Testis (tissue), 3 donors: ENCODE data around the gene SIVA1. TPM values are rescaled to one million over a fixed set of nuclear protein-coding genes. Genes with fewer than 3 reads are reported as not detected.

ENCODE experiments used
- DNase-seq: peaks from one replicate; pipeline ENCODE4 v3.0.0-alpha.2; 2019
- H3K27ac ChIP-seq, 2 donors: fragments of 200-600 bp; sonication (generic); one replicate each; pipeline ENCODE4 v1.5.1; 2019
- H3K27me3 ChIP-seq: fragments of 200-600 bp; sonication (generic); one replicate; pipeline ENCODE4 v1.5.1; 2019
- H3K36me3 ChIP-seq: fragments of 200-600 bp; sonication (generic); one replicate; pipeline ENCODE4 v1.5.1; 2017; ENCODE audit warnings: low read depth; ENCODE audit errors: missing control alignments
- H3K4me1 ChIP-seq: fragments of 200-600 bp; sonication (generic); one replicate; pipeline ENCODE4 v1.5.1; 2019
- H3K4me3 ChIP-seq, 2 donors: fragments of 200-600 bp; sonication (generic); one replicate each; pipeline ENCODE4 v1.5.1; 2017 to 2019
- H3K9me3 ChIP-seq: fragments of 200-600 bp; sonication (generic); one replicate; pipeline ENCODE4 v1.5.1; 2017
- POLR2A ChIP-seq: fragments of 450-650 bp; IDR thresholded peaks from one replicate; pipeline ENCODE4 v1.6.1; 2017; ENCODE audit warnings: antibody characterized with exemption, mild to moderate bottlenecking, moderate library complexity
- WGBS, 2 donors: methylation state at CpG; one replicate each; pipeline ENCODE4 v1.1.5; 2018; 5-methylcytosine and 5-hydroxymethylcytosine counted together
- intact Hi-C: fragments of 100-400 bp; cut with DNase I; formaldehyde crosslinking; loops from one replicate; pipeline ENCODE4 v1.15.1; 2023; ENCODE audit warnings: low total_unique reads
- polyA plus RNA-seq: library from polyadenylated mRNA; stranded (reverse); fragments of 350-450 nt; fragmentation: Illumina TruSeq; extraction: RNeasy Lipid Tissue Mini Kit (QIAGEN cat#74804); gene quantifications from one replicate; pipeline ENCODE4 v1.2.3, GENCODE V29; 2014; ENCODE audit warnings: low read depth, low replicate concordance; ENCODE audit not compliant: insufficient read depth
- total RNA-seq, 2 donors: library from RNA; depleted of rRNA; stranded (reverse); fragments of >200 nt; gene quantifications; one replicate each; pipeline ENCODE4 v1.2.3, GENCODE V29; 2016
- TF ChIP-seq, protein P1 (sequence below), 3 experiments: fragments of 450-650 bp in 2 of 3; fragments of 200-600 bp in 1 of 3; sonication (generic) in 1 of 3; IDR thresholded peaks; one replicate each; pipeline ENCODE4 v1.5.1; 2016 to 2019; ENCODE audit warnings: antibody characterized with exemption in 3 of 3, mild to moderate bottlenecking in 2 of 3, moderate library complexity in 1 of 3

The SIVA1 gene
- total and polyA plus RNA-seq, 3 donors from 2014 or later = 99.5 to 247 (median 236) TPM

DNA sequence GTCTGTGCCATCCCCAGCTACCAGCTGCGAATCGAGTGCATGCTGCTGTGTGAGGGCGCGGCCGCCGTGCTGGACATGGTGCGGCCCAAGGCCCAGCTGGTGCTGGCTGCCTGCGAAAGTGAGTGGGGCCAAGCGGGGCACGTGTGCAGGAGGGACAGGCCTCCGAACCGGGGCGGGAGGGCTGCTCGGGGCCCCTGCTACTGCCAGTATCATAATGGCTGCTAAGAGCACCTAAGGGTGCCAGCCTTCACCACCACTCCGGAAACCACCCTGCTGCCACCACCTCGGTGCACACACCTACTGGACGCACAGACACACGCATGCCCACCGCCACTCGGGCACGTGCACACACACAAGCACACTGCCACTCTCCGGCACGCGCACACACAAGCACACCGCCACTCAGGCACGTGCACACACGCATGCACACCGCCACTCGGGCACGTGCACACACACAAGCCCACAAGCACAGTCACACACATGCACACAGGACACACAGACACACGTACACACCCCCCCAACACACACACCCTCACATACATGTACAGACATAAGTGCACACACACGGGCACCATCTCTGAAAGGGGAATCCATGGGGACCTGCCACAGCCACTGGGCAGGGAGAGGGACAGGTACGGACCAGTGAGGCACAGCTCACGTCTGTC lies 42.7 kb upstream of the SIVA1 start:
- TF ChIP-seq, protein P1, sequence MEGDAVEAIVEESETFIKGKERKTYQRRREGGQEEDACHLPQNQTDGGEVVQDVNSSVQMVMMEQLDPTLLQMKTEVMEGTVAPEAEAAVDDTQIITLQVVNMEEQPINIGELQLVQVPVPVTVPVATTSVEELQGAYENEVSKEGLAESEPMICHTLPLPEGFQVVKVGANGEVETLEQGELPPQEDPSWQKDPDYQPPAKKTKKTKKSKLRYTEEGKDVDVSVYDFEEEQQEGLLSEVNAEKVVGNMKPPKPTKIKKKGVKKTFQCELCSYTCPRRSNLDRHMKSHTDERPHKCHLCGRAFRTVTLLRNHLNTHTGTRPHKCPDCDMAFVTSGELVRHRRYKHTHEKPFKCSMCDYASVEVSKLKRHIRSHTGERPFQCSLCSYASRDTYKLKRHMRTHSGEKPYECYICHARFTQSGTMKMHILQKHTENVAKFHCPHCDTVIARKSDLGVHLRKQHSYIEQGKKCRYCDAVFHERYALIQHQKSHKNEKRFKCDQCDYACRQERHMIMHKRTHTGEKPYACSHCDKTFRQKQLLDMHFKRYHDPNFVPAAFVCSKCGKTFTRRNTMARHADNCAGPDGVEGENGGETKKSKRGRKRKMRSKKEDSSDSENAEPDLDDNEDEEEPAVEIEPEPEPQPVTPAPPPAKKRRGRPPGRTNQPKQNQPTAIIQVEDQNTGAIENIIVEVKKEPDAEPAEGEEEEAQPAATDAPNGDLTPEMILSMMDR (IDR thresholded peaks at IDR 0.05) = no peak
- no peak for TF ChIP-seq POLR2A
- H3K27me3 ChIP-seq = no peaks in the 10 kb centered on the region
- H3K9me3 ChIP-seq = no peaks in the 10 kb centered on the region
- no peak overlapping the region for H3K27ac ChIP-seq
- no peaks in the 10 kb centered on the region for H3K36me3 ChIP-seq
- H3K4me1 ChIP-seq = no peaks in the 10 kb centered on the region
- DNase-seq = no peak
- no peak overlapping the region for H3K4me3 ChIP-seq
- 91% methylated on average over 20 to 34 of the region's 34 CpGs for WGBS, 2 donors
- intact Hi-C loops = no loop called here

DNA sequence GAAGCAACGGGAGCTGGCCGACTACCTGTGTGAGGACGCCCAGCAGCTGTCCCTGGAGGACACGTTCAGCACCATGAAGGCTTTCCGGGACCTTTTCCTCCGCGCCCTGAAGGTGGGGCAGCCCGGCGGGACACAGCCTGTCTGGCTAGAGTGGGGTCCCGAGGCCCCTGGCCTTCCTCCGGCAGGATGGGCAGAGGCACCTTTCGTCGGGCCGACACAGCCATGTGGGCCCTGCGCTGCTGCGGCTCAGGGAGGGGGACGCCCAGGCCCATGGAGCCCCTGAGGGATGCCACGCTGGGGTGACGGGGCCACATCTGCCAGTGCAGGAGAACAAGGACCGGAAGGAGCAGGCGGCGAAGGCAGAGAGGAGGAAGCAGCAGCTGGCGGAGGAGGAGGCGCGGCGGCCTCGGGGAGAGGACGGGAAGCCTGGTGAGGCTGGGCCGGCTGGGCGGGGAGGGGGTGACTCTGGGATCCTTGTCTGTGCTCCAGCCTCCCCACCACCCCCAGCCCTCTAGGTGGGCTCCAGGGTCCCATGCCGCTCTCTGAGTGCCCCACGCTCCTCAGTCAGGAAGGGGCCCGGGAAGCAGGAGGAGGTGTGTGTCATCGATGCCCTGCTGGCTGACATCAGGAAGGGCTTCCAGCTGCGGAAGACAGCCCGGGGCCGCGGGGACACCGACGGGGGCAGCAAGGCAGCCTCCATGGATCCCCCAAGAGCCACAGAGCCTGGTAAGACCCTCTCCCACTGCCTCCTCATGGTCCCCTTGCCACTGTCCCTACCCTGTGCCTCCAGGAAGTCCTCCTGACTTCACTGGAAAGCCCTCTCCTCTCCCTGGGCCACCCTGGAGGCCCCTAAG lies 39.8 kb upstream of the SIVA1 start:
- TF ChIP-seq, protein P1 (IDR thresholded peaks at IDR 0.05) = no peak
- TF ChIP-seq POLR2A = no peak
- DNase-seq = no peak
- no peak overlapping the region for H3K4me3 ChIP-seq
- intact Hi-C loops = no loop called here
- H3K9me3 ChIP-seq = no peaks in the 10 kb centered on the region
- no peaks in the 10 kb centered on the region for H3K36me3 ChIP-seq
- H3K27me3 ChIP-seq = no peaks in the 10 kb centered on the region
- no peak overlapping the region for H3K27ac ChIP-seq
- no peaks in the 10 kb centered on the region for H3K4me1 ChIP-seq
- WGBS, 2 donors = 93 to 94% methylated on average over 23 to 40 of the region's 40 CpGs

- Histone ChIP-seq H3K27me3 (no peaks in the 10 kb centered on the region), H3K4me1 (no peaks in the 10 kb centered on the region), H3K4me3 (no peak overlapping the region), H3K36me3 (no peaks in the 10 kb centered on the region), H3K9me3 (no peaks in the 10 kb centered on the region), H3K27ac (no peak overlapping the region)
- no peak for DNase-seq
- 94% methylated on average over 8 of the region's 16 CpGs; no CpG with 5 or more reads in 1 of the 2 donors for WGBS, 2 donors
- intact Hi-C loops = no loop called here
- TF ChIP-seq, protein P1 (IDR thresholded peaks at IDR 0.05) = no peak
- TF ChIP-seq POLR2A = no peak
Observed at GRCh38 chr14:104714066-104714465, 38.9 kb upstream of the SIVA1 start.

DNA sequence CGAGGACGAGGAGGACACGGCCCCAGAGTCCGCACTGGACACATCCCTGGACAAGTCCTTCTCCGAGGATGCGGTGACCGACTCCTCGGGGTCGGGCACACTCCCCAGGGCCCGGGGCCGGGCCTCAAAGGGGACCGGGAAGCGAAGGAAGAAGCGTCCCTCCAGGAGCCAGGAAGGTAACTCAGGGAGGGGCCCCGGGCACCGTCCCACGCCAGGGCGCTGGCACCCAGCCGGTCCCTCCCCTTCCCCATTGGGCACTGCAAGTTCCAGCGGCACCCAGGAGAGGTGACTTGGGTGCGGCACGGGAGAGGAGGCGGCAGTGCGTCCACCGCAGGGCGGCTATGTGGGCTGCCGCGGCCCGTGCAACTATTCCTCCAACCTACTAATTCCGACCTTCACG lies 38.3 kb upstream of the SIVA1 start:
- intact Hi-C loops = no loop called here
- no peak overlapping the region for H3K4me3 ChIP-seq
- no peaks in the 10 kb centered on the region for H3K4me1 ChIP-seq
- TF ChIP-seq, protein P1 (IDR thresholded peaks at IDR 0.05) = no peak
- TF ChIP-seq POLR2A = no peak
- WGBS, 2 donors = 95 to 96% methylated on average over 13 to 31 of the region's 31 CpGs
- no peaks in the 10 kb centered on the region for H3K36me3 ChIP-seq
- no peaks in the 10 kb centered on the region for H3K9me3 ChIP-seq
- no peak overlapping the region for H3K27ac ChIP-seq
- H3K27me3 ChIP-seq = no peaks in the 10 kb centered on the region
- DNase-seq = no peak
